Loucy (cell line): ENCODE measurements around the gene FOLR2.

ENCODE experiments used
- EZH2phosphoT487 ChIP-seq: fragments of 200-600 bp; IDR thresholded peaks from 2 replicates; pipeline ENCODE4 v1.6.1; 2018; ENCODE audit warnings: antibody characterized with exemption, mild to moderate bottlenecking, moderate library complexity, borderline replicate concordance
- TF ChIP-seq, protein P1 (sequence below): fragments of 200-600 bp; sonication (generic); conservative IDR thresholded peaks from 2 replicates; pipeline ENCODE4 v1.5.1; 2014; ENCODE audit warnings: mild to moderate bottlenecking, antibody characterized with exemption, low read length

DNA sequence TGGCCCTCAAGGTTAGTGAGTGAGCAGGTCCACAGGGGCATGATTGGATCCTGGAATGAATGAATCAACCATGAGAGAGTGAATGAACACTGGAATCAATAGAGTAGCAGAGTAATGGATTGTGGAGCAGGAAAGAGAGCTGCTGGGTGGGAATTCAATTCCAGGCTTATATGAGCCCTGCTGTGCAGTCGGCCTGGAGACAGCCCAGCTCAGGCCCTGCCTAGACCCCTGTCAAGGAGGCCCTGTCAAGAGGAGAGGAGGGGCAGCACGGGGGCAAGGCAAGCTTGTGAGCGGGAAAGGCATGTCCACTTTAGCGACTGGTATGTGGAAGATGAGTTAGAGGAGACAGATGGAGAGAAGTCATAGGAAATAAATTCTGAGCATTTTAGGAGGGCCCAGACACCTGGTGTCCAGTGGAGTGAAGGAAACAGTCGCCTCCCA is 25.9 kb upstream of the FOLR2 start:
- TF ChIP-seq, protein P1, sequence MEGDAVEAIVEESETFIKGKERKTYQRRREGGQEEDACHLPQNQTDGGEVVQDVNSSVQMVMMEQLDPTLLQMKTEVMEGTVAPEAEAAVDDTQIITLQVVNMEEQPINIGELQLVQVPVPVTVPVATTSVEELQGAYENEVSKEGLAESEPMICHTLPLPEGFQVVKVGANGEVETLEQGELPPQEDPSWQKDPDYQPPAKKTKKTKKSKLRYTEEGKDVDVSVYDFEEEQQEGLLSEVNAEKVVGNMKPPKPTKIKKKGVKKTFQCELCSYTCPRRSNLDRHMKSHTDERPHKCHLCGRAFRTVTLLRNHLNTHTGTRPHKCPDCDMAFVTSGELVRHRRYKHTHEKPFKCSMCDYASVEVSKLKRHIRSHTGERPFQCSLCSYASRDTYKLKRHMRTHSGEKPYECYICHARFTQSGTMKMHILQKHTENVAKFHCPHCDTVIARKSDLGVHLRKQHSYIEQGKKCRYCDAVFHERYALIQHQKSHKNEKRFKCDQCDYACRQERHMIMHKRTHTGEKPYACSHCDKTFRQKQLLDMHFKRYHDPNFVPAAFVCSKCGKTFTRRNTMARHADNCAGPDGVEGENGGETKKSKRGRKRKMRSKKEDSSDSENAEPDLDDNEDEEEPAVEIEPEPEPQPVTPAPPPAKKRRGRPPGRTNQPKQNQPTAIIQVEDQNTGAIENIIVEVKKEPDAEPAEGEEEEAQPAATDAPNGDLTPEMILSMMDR, result no peak
- no peak for TF ChIP-seq EZH2phosphoT487
